Measurements from ENCODE around the gene ASGR2.

DNA sequence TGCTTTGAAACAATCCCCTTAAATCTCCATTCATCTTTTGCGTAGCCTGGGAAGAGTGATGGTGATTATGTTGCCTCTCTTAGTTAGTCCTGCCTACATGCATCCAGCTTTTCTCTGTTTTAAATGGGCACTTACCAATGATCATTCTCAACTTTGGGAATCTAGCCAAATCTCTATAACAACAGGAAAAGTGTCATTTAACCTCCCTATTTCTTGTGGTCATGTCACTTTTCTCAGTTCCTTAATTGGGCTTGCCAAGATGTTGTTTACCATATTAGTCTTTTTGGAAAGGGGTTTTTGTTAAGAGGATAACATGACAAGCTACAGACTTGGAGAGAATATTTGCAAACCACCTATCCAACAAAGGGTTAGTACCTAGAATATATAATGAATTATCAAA lies 19.0 kb downstream of the ASGR2 start:
- no peak for TF ChIP-seq EZH2 (IDR thresholded peaks at IDR 0.05; ENCODE audit: low read length)
- TF ChIP-seq, protein P1, sequence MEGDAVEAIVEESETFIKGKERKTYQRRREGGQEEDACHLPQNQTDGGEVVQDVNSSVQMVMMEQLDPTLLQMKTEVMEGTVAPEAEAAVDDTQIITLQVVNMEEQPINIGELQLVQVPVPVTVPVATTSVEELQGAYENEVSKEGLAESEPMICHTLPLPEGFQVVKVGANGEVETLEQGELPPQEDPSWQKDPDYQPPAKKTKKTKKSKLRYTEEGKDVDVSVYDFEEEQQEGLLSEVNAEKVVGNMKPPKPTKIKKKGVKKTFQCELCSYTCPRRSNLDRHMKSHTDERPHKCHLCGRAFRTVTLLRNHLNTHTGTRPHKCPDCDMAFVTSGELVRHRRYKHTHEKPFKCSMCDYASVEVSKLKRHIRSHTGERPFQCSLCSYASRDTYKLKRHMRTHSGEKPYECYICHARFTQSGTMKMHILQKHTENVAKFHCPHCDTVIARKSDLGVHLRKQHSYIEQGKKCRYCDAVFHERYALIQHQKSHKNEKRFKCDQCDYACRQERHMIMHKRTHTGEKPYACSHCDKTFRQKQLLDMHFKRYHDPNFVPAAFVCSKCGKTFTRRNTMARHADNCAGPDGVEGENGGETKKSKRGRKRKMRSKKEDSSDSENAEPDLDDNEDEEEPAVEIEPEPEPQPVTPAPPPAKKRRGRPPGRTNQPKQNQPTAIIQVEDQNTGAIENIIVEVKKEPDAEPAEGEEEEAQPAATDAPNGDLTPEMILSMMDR (optimal IDR thresholded peaks at IDR 0.05 in 1 of 3, IDR thresholded peaks at IDR 0.05 in 1 of 3, conservative IDR thresholded peaks at IDR 0.05 in 1 of 3; ENCODE audit: extremely low read depth in 1 of 3, insufficient read depth in 2 of 3, low read length in 3 of 3): no peak

Data from keratinocyte (primary cell).